Esophagus muscularis mucosa (tissue), 4 donors: ENCODE measurements around the gene BAZ2B. TPM values are rescaled to one million over a fixed set of nuclear protein-coding genes. Genes with fewer than 3 reads are reported as not detected.

Source experiments
- DNase-seq: peaks from one replicate; pipeline ENCODE4 v3.0.0-alpha.2; 2017; ENCODE audit errors: extremely low spot score
- H3K27ac ChIP-seq, 4 donors: fragments of 200-600 bp; sonication (generic); replicated peaks in 1 of 4; 1 replicate in 3 of 4; 2 replicates in 1 of 4; pipeline ENCODE4 v1.5.1; 2016 to 2019; ENCODE audit warnings: mild to moderate bottlenecking in 1 of 4
- H3K27me3 ChIP-seq, 4 donors: fragments of 200-600 bp; sonication (generic); one replicate each; pipeline versions ENCODE4 v1.5.1 to v1.6.0; 2016 to 2019
- H3K36me3 ChIP-seq, 4 donors: fragments of 200-600 bp; sonication (generic); one replicate each; pipeline ENCODE4 v1.5.1; 2016 to 2019
- H3K4me1 ChIP-seq, 4 donors: fragments of 200-600 bp; sonication (generic); one replicate each; pipeline ENCODE4 v1.5.1; 2016 to 2019
- H3K4me3 ChIP-seq, 4 donors: fragments of 200-600 bp; sonication (generic); 1 replicate in 2 of 4; 2 replicates in 2 of 4; pipeline ENCODE4 v1.5.1; 2016 to 2019; ENCODE audit warnings: mild to moderate bottlenecking in 4 of 4, moderate library complexity in 1 of 4
- H3K9me3 ChIP-seq, 4 donors: fragments of 200-600 bp; sonication (generic); 1 replicate in 3 of 4; 2 replicates in 1 of 4; pipeline ENCODE4 v1.5.1; 2016 to 2019
- EP300 ChIP-seq: sonication (generic); formaldehyde crosslinking; IDR thresholded peaks from one replicate; pipeline ENCODE4 v1.6.1; 2017; ENCODE audit warnings: antibody characterized with exemption
- POLR2A ChIP-seq: fragments of 450-650 bp; IDR thresholded peaks from one replicate; pipeline ENCODE4 v1.6.1; 2017; ENCODE audit warnings: antibody characterized with exemption, moderate library complexity, mild to moderate bottlenecking, low read depth
- POLR2AphosphoS5 ChIP-seq, 2 donors: sonication (generic); formaldehyde crosslinking; IDR thresholded peaks; one replicate each; pipeline ENCODE4 v1.6.1; 2017; ENCODE audit warnings: antibody characterized with exemption in 2 of 2
- WGBS: methylation state at CpG from one replicate; pipeline ENCODE4 v1.1.5; 2018; 5-methylcytosine and 5-hydroxymethylcytosine counted together
- intact Hi-C: fragments of 100-400 bp; cut with DNase I; formaldehyde crosslinking; loops from one replicate; pipeline ENCODE4 v1.15.1; 2023
- total RNA-seq, 4 donors: library from RNA; depleted of rRNA; stranded (reverse); fragments of >200 nt; gene quantifications; one replicate each; pipeline versions ENCODE4 v1.1.0 to v1.2.1, GENCODE V29; 2016
- TF ChIP-seq, protein P1 (sequence below), 3 experiments: fragments of 200-600 bp in 2 of 3; fragments of 450-650 bp in 1 of 3; sonication (generic) in 2 of 3; IDR thresholded peaks; one replicate each; pipeline ENCODE4 v1.5.1; 2017 to 2019; ENCODE audit warnings: antibody characterized with exemption in 3 of 3, mild to moderate bottlenecking in 2 of 3, moderate library complexity in 1 of 3

The BAZ2B gene
- total RNA-seq, 4 donors from 2014 or later, result 76.3 to 97.2 (median 91.0) TPM

DNA sequence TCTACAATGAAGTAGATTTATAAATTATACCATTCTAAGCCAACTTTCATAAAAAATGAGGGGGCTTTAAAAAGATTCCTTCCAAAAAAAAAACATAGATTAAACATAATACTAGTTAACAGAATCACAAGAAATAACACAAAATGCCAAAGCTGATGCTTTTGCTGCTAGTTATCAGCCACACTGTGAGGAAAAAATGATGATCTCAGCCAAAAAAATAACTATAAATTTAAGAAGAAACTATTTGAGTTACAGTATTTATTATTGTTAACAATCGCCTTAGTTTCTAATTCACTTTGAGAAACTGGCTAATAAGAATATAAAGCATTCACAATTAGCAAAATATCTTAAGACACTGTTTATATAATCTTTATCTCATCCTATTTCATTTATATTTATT is 27.1 kb downstream of the BAZ2B start:
- H3K4me3 ChIP-seq, result no peak overlapping the region
- TF ChIP-seq POLR2A, result no peak
- TF ChIP-seq POLR2AphosphoS5 (IDR thresholded peaks at IDR 0.05), result no peak
- TF ChIP-seq, protein P1, sequence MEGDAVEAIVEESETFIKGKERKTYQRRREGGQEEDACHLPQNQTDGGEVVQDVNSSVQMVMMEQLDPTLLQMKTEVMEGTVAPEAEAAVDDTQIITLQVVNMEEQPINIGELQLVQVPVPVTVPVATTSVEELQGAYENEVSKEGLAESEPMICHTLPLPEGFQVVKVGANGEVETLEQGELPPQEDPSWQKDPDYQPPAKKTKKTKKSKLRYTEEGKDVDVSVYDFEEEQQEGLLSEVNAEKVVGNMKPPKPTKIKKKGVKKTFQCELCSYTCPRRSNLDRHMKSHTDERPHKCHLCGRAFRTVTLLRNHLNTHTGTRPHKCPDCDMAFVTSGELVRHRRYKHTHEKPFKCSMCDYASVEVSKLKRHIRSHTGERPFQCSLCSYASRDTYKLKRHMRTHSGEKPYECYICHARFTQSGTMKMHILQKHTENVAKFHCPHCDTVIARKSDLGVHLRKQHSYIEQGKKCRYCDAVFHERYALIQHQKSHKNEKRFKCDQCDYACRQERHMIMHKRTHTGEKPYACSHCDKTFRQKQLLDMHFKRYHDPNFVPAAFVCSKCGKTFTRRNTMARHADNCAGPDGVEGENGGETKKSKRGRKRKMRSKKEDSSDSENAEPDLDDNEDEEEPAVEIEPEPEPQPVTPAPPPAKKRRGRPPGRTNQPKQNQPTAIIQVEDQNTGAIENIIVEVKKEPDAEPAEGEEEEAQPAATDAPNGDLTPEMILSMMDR (IDR thresholded peaks at IDR 0.05), result no peak
- TF ChIP-seq EP300, result no peak
- 80% methylated on average over 1 of the region's 1 CpG for WGBS
- DNase-seq, result no peak
- H3K27me3 ChIP-seq, result no peaks in the 10 kb centered on the region
- H3K9me3 ChIP-seq, result no peaks in the 10 kb centered on the region
- intact Hi-C loops, result no loop called here
- peaks cover 2 to 11% (median 5%) of the 10 kb centered on the region in 4 donors for H3K4me1 ChIP-seq
- H3K27ac ChIP-seq, result no peak overlapping the region
- no peaks in the 10 kb centered on the region for H3K36me3 ChIP-seq

DNA sequence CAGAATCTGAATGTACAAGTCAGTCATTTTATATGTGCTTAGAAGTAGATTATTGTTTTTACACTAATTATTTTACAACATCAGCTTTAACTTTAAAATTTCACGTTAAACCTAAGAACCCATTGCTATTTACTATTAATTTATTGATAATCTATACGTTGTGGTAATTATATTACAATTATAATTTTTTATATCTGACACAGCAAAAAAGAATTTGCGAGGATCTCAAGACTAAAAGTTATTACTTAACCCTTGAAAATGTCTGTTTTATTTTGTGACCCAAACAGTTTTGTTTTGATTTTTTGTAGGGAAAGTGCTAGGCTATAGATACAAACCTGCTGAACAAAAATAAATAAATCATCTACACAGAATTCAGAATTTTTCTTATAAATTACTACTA is 30.3 kb downstream of the BAZ2B start:
- DNase-seq, result no peak
- no peak for TF ChIP-seq EP300
- TF ChIP-seq POLR2A, result no peak
- TF ChIP-seq, protein P1 (IDR thresholded peaks at IDR 0.05), result no peak
- no peak for TF ChIP-seq POLR2AphosphoS5 (IDR thresholded peaks at IDR 0.05)
- Histone ChIP-seq H3K4me1 (no peaks in the 10 kb centered on the region), H3K27ac (no peak overlapping the region), H3K4me3 (no peak overlapping the region), H3K27me3 (no peaks in the 10 kb centered on the region), H3K36me3 (peaks cover 0 to 6% (median 0%) of the 10 kb centered on the region in 4 donors), H3K9me3 (no peaks in the 10 kb centered on the region)
- intact Hi-C loops, result no loop called here
- WGBS, result 83% methylated on average over 3 of the region's 3 CpGs

DNA sequence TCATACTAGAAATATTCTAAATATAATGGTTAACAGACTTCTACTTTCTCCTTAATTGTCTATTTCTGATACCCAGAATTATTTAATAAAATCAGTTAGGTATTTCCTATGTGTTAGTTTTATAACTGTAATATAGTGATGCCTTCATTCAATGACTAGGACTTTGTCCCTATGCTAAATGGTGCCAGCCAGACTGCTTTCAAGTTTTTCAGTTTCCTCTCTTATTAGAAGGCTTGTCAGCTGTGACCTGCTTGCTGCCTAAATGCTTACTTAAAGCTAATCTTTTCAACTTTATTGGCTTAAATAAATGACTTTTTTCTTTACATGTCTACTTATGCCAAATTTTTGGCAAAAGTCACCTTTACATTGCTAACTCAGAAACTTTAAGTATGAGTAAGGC is 30.7 kb downstream of the BAZ2B start:
- TF ChIP-seq POLR2A, result no peak
- TF ChIP-seq, protein P1 (IDR thresholded peaks at IDR 0.05), result no peak
- TF ChIP-seq EP300, result no peak
- no peak for TF ChIP-seq POLR2AphosphoS5 (IDR thresholded peaks at IDR 0.05)
- H3K4me3 ChIP-seq, result no peak overlapping the region
- H3K36me3 ChIP-seq, result peaks cover 0 to 6% (median 0%) of the 10 kb centered on the region in 4 donors
- H3K4me1 ChIP-seq, result no peaks in the 10 kb centered on the region
- no peak for DNase-seq
- no peaks in the 10 kb centered on the region for H3K27me3 ChIP-seq
- no peak overlapping the region for H3K27ac ChIP-seq
- intact Hi-C loops, result no loop called here
- no peaks in the 10 kb centered on the region for H3K9me3 ChIP-seq

DNA sequence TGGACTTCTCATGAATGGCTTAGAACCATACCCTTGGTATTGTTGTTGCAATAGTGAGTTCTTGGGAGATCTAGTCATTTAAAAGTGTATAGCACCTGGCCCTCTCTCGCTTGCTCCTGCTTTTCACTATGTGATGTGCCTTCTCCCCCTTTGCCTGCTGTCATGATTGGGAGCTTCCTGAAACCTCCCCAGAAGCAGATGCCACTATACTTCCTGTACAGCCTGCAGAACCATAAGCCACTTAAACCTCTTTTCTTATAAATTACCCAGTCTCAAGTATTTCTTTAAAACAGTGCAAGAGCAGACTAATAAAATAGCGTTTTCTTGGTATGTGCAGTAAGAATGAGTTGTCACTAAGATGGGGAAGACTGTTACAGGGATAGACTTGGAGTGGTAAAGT is 31.6 kb downstream of the BAZ2B start:
- H3K27me3 ChIP-seq, result no peaks in the 10 kb centered on the region
- H3K36me3 ChIP-seq, result peaks cover 0 to 6% (median 0%) of the 10 kb centered on the region in 4 donors
- no peaks in the 10 kb centered on the region for H3K4me1 ChIP-seq
- DNase-seq, result no peak
- intact Hi-C loops, result no loop called here
- no peak overlapping the region for H3K27ac ChIP-seq
- 93% methylated on average over 2 of the region's 2 CpGs for WGBS
- H3K9me3 ChIP-seq, result no peaks in the 10 kb centered on the region
- TF ChIP-seq, protein P1 (IDR thresholded peaks at IDR 0.05), result no peak
- no peak for TF ChIP-seq POLR2A
- no peak for TF ChIP-seq EP300
- no peak for TF ChIP-seq POLR2AphosphoS5 (IDR thresholded peaks at IDR 0.05)
- H3K4me3 ChIP-seq, result no peak overlapping the region

DNA sequence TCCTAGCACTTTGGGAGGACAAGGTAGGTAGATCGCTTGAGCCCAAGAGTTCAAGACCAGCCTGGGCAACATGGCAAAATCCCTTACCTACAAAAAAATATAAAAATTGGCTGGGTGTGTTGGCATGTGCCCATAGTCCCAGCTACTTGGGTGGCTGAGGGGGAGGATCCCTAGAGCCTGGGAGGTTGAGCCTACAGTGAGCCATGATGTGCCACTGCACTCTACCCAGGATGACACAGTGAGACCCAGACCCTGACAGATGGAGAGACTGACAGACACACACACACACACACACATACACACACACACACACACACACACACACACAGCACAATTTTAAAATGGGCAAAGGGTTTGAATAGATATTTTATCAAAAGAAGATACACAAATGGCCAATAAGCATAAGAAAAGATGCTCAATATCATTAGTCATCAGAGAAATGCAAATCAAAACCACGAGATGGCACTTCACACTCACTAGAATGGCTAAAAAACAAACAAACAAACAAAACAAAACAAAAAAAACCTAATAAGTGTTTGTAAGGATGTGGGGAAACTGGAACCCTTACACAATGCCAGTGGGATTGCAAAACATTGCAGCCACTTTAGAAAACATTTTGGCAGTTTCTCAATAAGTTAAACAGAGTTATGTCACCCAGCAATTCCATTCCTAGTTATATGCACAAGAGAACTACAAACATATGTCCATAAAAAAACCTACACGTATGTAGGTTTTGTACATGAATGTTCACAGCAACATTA is 42.3 kb downstream of the BAZ2B start:
- intact Hi-C loops, result no loop called here
- no peaks in the 10 kb centered on the region for H3K9me3 ChIP-seq
- TF ChIP-seq POLR2A (no peak), EP300 (no peak), POLR2AphosphoS5 (IDR thresholded peaks at IDR 0.05) (no peak)
- TF ChIP-seq, protein P1 (IDR thresholded peaks at IDR 0.05), result no peak
- DNase-seq, result no peak
- no peaks in the 10 kb centered on the region for H3K27me3 ChIP-seq
- no peak overlapping the region for H3K27ac ChIP-seq
- no peak overlapping the region for H3K4me3 ChIP-seq
- H3K36me3 ChIP-seq, result no peaks in the 10 kb centered on the region
- H3K4me1 ChIP-seq, result peaks cover 0 to 6% (median 2%) of the 10 kb centered on the region in 4 donors
- WGBS, result 59% methylated on average over 3 of the region's 3 CpGs
